GM21786 (cell line): ENCODE data around the gene ELFN2.

Experiments used
- ATAC-seq: cut with Tn5 transposase; IDR thresholded peaks from one replicate; pipeline ENCODE4 v1.9.1; 2021; ENCODE audit not compliant: unreplicated experiment

Gene ELFN2

DNA sequence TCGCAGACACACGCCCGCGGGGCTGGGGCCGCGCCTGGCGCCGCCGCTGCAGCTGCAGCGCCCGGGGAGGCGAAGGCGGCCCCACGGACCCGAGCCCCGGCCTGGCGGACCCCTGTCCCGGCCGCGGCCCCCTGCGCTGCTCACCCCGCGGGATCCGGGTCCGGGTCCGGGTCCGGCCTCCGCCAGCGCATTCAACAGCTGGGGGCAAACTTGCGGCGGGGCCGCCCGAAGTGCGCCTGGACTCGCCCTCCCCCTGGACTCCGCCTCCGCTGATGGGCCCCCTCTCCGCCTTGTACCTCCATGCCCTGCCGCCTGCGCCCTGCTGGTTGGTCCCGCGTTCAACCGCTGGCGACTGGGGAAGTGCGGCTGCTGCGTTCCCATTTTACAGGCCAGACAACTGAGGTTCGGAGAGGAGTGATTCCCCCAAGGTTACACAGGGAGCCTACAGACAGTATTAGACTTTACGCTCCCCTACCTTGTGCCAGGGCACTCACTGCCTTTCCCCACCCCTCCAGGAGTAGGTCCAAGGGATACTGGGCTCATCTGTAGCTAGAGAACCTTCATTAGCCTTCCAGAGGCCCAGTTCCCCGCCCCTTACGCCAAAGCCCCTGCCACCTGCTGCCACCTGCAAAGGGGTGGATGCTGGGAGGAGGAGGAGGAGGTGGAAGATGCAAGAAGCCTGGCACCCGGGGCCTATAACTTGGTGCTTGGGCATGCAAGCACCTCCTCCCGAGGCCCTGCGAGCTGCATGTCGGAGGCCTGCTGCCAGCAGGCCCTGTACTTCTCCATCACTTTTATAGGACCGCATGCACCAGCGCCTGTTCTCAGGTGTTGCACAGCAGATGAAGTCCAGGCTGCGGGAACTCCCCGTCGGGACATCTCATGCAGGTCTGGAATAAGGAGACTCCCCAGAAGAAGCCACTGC, 694 bp upstream of the ELFN2 start:
- no peak for ATAC-seq

- no peak for ATAC-seq
Measured at GRCh38 chr22:37426706-37427134, 559 bp downstream of the ELFN2 start.

- ATAC-seq, result no peak
Measured at GRCh38 chr22:37425800-37426705, 1.2 kb downstream of the ELFN2 start.

- no peak for ATAC-seq
Measured at GRCh38 chr22:37425369-37425768, 1.9 kb downstream of the ELFN2 start.

- no peak for ATAC-seq
Measured at GRCh38 chr22:37423283-37423682, 4.0 kb downstream of the ELFN2 start.

DNA sequence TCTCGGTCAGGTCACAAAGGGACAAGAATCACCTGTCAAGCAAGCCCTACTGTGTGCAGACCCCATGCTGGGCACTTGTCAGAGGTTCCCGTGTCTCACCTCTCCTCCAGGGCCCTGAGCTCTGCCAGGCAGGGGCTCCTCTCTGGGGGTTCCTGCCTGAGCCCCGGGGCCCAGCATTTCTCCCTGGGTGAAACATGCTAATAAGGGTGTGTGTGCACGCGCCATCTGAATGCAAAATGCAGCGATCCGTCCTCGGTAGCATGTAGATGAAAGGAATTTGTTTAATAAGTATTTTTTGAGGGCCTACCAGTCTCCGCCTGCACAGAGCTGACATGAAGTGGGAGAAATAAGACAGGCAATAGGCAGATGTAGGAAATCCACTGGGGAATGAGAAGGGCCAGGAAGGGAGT, 5.8 kb downstream of the ELFN2 start:
- no peak for ATAC-seq

DNA sequence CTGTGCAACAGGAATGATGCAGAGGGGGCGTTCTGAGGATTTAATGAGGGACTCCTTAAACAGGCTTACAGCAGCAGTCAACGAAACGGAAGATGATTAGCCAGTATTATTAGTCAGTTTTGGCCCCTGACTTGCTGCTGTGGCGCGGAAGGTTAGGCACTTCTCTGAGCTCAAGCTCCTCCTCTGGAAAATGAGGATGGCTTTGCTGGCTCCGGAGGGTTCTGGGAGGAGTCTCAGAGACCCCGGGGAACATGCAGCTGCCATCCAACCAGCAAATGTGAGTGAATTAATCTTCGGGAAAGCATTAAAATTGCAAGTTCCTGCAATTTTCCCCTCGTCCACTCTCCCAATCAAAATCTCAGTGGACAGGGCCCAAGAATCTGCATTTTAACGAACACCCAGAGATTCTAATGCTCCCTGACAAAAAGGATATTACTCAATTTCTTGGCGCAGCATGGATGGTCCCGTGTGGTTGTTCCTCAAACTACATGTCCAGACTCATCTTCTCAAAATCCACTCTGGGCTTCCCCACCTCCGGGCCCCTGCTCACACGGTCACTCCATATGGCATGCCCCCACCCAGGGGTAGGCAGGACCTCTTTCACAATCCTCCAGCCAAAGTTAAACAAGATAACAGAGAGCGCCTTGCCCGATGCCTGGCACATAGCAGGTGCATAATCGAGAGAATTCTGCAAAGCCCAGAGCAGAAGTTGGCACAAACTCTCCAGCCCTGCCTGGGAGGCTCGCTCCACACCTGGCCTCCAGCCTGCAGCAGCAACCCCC, 6.4 kb downstream of the ELFN2 start:
- no peak for ATAC-seq

DNA sequence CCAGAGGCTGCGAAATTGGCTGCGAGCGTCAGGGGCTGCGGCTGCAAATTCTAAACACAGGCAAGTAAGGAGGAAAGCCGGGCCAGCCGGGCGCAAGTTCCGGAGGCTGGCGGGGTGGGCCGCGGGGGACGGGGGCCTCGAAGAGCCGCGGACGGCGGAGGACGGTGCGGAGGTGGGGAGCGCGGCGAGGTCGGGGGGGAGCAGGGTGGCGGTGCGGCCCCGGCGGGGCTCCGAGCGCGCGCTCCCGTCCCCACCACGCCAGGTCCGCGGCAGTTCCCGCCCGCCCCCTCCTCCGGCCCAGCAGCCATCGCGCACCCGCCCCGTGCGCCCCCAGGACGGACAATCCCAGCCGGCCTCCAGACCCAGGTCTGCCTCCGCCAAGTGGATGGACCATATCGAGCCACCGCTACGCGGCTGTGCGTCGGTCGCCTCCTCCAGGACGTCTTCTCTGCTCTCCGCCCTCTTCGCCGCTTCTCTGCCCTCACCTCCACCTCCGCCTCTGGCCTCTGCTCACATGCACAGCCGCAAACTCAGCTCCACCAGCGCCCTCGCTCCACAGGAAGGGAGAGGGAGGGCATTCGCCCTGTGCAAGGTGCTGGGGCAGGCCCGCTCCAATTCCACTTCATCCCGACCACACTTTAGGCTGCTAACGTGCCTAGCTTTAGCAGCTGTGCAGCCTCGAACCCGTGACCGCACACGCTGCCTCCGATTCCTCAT, 7.2 kb downstream of the ELFN2 start:
- ATAC-seq, result no peak

GRCh38 chr22:37419370-37419968, 7.8 kb downstream of the ELFN2 start:
- ATAC-seq, result no peak

- no peak for ATAC-seq
Measured at GRCh38 chr22:37418627-37419369, 8.5 kb downstream of the ELFN2 start.

- no peak for ATAC-seq
Measured at GRCh38 chr22:37417677-37418348, 9.5 kb downstream of the ELFN2 start.

- ATAC-seq, result no peak
Measured at GRCh38 chr22:37417264-37417663, 10.0 kb downstream of the ELFN2 start.

- ATAC-seq, result no peak
Measured at GRCh38 chr22:37416827-37417226, 10.5 kb downstream of the ELFN2 start.

DNA sequence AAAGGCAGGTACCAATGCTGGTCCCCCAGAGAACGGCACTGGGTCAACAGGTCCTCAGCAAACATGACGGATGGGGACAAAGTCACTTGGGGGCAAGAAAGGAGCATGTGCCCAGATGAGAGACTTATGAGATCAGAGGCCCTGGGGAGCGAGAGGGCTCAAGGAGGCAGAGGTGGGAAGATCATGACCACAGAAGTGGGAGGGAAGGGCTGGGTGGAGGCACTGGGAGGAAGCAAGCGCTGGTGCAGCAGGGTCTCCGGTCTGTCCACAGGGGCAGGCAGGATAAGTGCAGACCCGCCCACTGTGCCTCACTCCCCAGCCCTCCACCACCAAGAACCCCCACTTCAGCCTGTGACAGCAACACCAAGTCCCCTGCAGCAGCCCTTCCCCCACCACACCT, 10.9 kb downstream of the ELFN2 start:
- no peak for ATAC-seq

DNA sequence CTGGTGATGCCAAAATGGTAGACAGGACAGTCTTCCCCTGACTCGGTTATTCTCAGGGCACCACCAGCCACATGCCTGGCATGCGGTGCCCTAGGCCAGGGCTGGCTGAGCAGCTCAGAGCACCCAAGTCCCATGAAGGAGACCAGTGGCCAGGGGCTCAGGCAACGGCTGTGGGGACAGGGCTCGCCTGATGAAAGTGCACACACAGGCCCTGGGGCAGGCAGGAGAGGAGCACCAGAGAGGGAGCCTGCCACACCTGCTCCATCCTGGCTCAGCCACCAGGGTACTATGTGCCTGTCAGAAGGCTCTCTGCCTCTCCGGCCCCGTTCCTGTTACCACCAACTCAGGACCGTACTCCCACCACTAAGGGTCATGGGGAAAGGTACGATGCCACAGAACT, 12.1 kb downstream of the ELFN2 start:
- ATAC-seq, result no peak

DNA sequence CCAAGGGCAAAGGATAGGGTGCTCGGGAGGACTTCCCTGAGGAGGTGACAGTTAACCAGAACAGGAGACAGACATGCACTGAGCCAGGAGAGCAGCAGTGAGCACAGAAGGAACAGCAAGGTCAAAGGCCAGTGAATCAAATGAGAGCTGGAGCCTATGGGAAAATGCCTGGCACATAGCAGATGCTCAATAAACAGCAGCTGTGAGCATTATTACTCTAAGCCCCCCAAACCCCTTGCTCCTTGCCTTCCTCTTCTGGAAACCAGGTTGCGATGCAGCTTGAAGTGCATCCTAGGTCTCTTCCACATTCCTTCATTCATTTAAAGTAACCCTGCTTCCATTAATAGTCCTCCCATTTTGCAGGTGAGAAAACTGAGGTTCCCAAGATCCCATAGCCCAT, 13.0 kb downstream of the ELFN2 start:
- no peak for ATAC-seq

DNA sequence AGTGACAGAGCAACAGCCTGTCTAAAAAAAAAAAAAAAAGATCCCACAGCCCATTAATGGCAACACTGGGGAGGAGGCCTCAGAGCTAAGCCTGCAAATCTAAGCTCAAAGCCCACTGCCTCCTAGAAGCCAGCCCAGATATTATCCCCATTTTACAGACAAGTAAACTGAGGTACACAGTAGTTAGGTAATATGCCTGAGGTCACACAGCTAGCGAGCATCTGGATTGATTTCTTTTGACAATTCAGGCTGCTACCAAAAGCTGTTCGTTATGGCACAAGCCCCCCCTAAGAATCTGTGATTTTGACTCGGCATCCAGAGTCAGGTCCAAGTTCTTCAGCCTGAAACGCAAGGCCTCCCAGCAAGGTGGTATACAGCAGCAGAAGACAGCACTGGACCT, 13.7 kb downstream of the ELFN2 start:
- ATAC-seq, result no peak

GRCh38 chr22:37412495-37413250, 14.6 kb downstream of the ELFN2 start:
- ATAC-seq, result no peak
